RCC 7860 (cell line): ENCODE data around the gene OXGR1.
"Not testable (repeated sequence)": the region's sequence is repeated elsewhere in the genome, so short reads cannot be mapped to it uniquely, and the experiment has no call there.

Experiments
- DNase-seq: peaks from one replicate; pipeline ENCODE4 v3.0.0-alpha.2; 2015; ENCODE audit warnings: low spot score
- FAIRE-seq: peaks from 2 replicates; lab custom pipeline; 2012; peaks lifted over from hg19 to GRCh38; lab: Jason Lieb, UNC

The OXGR1 gene

GRCh38 chr13:97008643-97009042 is 14.4 kb upstream of the OXGR1 start:
- DNase-seq (no peak), FAIRE-seq (no peak)

DNA sequence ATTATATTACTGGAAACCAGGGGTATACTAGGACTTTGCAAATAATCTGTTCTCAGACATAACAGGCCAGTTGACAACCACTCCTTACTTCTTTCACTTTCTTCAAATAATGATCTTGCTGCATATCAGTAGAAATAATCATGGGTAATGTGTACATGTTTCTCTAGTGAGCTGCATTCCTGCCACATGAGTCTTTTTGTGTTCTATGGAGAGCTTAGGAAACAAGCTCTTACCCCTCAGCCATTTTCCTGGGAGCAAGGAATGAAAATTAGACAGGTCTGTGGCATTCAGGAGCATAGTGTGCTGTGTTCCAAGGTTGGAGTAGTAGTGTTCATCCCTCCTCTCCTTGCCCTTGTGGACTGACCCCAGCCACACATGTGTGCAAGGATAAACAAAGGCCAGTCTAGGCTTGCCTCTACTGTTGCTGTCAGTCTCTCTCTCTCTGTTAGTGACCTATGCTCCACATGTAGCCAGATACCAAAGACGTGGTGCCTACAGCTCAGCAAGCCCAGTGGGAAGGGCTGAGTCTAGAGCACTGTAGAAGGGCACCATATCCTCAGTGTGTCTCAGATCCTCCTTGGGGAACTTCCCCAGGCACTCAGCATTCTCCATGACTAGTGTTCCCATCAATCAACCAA is 11.5 kb upstream of the OXGR1 start:
- FAIRE-seq (no peak), DNase-seq (no peak)

DNA sequence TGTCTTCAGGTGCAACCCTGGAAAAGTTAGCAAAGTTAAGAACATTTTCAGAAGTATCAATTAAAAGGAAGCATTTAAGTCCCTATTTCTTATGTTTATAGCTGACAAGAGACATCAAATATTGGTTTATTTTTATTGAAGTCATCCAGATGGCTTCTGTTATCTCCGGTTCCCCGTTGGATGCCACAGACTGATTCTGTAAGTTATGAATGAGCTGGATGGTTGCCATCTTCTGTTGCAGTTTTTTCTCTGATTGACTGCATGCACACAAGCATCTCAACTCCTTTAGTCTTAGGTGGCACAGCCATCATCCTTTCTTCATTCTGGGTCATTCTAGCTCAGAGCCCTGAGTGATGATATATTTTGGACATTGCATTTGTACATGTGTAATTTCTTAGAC is 10.6 kb upstream of the OXGR1 start:
- FAIRE-seq (no peak), DNase-seq (no peak)

DNA sequence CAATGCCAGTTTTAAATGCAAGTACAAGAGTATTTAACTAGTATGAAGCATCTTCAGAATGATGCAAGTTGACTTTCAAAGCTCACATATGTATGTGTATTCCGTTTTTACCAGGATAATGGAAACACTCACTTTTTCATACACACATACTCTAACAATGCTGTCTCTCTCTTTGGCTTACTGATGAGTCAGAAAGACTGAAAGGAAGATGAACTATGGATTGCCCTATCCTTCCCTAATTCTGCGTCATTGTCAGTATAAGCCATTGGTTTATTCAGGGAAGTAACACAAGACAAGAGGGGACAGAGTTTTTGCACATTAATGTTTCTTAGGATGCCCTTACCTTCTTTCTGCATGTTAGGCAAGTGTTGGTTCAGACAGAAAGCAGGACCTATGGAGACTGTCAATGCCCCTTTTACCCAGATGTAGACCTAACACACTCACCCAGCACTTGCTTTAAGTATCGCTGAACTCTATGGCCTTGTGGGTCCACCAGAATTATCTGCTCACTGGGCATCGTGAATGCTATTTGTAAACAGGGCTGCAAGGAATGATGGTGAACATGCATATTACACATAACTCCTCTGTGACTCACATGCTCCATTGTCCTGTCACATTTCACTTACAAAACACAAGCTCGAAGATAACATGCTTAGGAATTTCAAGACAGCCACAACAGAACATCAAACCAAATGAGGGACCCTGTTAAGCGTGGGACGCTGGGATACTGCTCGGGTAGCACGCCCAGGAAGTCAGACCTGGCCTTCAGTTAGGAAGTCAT is 10.0 kb upstream of the OXGR1 start:
- FAIRE-seq (no peak), DNase-seq (no peak)

DNA sequence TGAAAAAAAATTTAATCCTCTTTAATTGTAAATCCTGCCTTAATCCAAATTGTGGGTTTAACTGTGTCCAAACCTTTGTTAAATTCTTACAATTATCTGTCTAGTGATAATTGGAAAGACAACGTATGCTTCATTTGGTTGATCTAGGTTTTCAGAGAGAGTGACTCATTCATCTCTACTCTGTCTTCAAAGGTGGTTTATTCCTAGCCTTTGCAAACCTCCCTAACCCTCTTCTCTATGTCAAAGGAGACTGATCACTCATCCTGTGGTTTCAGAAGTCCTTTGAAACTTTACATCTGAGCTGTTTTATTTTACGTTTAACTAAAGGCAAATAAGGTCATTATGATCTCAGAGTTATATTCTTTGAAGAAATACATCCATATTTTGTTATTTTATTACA is 8.8 kb upstream of the OXGR1 start:
- FAIRE-seq (no peak), DNase-seq (peak; percentile 5)

DNA sequence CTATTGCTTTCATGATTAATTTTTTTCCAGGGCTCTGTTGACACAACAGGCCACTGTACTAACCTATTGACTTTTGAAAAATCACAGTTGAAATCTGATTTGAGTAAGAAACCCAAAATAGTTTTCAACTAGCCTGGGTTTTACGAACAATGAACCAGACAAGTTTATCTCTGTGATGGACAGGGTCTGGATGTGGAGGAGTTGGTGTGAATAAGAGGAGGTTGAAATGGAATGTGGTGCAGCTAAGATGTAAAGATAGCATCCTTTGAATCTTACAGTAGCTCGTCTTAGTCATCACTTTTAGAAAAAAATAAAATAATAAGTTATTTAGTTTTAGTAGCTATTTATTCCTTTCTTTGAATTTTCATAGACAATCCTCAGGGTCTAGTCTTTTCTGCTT is 8.3 kb upstream of the OXGR1 start:
- no peak for FAIRE-seq

GRCh38 chr13:97001636-97002035 is 7.4 kb upstream of the OXGR1 start:
- DNase-seq = no peak
- FAIRE-seq = no peak

More for the DNA sequence above, 8.3 kb upstream of the OXGR1 start:
- DNase-seq = no peak

- DNase-seq (no peak), FAIRE-seq (no peak)
Observed at GRCh38 chr13:97000295-97000925, 6.1 kb upstream of the OXGR1 start.

- FAIRE-seq = no peak
- DNase-seq = no peak
Observed at GRCh38 chr13:96999091-96999490, 4.8 kb upstream of the OXGR1 start.

GRCh38 chr13:96998051-96998450 is 3.8 kb upstream of the OXGR1 start:
- DNase-seq (no peak), FAIRE-seq (no peak)

DNA sequence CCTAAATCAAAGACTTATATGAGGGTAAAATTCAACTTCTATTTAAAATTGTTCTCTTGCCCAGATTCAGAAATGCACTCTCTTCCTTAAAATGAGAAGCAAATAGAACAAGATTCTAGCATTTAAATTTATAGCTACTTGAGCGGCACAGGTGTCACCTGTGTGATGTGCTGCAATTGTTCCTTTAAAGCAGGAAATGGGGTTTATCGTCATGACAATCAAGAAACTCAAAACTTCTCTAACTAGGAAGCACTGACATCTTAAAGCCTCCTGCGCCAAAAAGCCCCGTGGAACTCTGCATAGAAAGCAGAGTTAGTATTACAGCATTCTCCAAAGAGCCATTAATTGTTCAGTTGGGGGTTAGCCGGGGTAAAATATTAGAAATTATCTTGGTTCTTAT is 2.6 kb upstream of the OXGR1 start:
- DNase-seq (no peak), FAIRE-seq (no peak)

- DNase-seq (no peak), FAIRE-seq (no peak)
Observed at GRCh38 chr13:96996107-96996506, 1.8 kb upstream of the OXGR1 start.

DNA sequence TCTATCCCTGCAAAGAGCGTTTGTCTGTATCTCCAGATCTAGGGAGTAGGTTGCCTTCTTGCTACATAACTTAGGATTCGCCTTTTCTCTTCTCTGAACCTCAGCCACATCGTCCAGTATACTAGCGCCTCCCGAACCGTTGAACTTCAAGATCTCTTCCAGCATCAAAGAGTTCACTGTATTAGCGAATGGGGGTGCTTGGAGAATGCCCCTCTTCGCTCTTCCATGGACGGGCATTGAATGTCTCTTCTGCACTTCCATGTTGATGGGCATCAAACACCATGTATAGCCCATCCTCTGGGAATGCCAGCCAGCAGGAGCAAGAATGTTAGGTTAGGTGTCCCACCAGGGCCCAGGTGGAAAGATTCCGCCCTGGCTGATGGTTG is 575 bp upstream of the OXGR1 start:
- FAIRE-seq = no peak

GRCh38 chr13:96993634-96994016 is 651 bp downstream of the OXGR1 start:
- DNase-seq (no peak), FAIRE-seq (no peak)

More for the DNA sequence above, 575 bp upstream of the OXGR1 start:
- no peak for DNase-seq

GRCh38 chr13:96992633-96993032 is 1.6 kb downstream of the OXGR1 start:
- DNase-seq = no peak
- no peak for FAIRE-seq

DNA sequence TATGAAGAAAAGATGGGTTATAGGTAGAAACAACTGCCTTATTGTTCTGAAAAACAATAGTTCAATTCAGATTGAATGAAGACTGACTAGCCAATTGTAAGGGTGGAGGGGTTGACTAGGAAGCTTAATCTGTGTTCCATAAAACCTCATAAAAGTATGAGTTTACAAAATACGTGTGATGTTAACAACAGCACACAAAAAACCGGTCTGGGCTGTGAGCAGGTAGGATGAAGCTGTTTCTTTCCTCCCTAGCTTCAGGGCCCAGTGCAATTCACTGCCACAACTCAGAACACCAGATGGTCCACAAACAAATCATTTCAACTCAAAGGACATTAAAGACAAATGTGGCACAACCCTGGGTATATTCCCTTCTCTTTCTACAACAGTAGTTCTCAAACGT is 3.2 kb downstream of the OXGR1 start:
- DNase-seq (no peak), FAIRE-seq (no peak)

DNA sequence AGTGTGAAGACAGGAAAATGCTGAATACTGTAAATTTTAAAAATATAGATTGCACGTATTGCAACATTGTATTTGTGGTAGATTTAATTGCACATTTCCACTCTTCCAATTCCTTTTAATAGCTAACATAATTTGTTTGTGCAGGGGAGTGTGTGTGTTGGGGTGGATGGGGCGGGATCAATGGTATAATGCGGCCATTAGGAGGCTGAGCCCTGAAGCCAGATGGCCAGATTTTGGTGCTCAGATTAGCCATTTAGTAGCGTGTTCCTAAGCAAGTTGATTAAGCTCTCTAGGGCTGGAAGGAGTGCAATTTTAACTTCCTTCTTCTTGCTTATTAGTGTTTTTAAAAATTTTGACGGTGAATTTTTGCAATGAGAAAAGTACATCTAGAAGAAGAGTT is 5.8 kb downstream of the OXGR1 start:
- DNase-seq = no peak

GRCh38 chr13:96984051-96984508 is 10.2 kb downstream of the OXGR1 start:
- no peak for DNase-seq
- FAIRE-seq = no peak

More for the DNA sequence above, 5.8 kb downstream of the OXGR1 start:
- FAIRE-seq = no peak

- FAIRE-seq = no peak
- DNase-seq = no peak
Observed at GRCh38 chr13:96982672-96983071, 11.6 kb downstream of the OXGR1 start.

DNA sequence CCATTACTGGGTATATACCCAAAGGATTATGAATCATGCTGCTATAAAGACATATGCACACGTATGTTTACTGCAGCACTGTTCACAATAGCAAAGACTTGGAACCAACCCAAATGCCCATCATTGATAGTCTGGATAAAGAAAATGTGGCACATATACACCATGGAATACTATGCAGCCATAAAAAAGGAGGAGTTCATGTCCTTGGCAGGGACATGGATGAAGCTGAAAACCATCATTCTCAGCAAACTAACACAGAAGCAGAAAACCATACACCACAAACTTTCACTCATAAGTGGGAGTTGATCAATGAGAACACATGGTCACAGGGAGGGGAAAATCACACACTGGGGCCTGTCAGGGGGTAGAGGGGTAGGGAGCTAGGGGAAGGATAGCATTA is 14.4 kb downstream of the OXGR1 start:
- not testable (repeated sequence) for DNase-seq, FAIRE-seq

DNA sequence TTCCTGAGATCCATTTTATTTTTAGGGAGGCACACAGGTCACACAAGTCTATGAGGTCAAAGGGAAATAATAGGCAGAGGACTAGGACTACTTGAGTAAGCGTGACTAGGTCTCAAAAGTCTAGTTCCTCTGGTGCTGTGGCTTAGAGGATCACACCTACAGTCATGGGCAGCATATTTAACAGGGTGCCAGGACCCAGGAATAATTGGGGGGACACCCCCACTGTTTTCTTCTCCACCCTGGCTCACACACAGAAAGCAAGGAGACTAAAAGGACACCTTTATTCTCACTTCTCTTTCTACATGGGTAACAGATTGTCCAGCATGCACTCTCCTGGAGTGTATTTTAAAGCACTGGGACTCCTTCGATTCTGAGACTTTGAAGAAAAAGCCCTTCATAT is 26.2 kb downstream of the OXGR1 start:
- DNase-seq (no peak), FAIRE-seq (no peak)

DNA sequence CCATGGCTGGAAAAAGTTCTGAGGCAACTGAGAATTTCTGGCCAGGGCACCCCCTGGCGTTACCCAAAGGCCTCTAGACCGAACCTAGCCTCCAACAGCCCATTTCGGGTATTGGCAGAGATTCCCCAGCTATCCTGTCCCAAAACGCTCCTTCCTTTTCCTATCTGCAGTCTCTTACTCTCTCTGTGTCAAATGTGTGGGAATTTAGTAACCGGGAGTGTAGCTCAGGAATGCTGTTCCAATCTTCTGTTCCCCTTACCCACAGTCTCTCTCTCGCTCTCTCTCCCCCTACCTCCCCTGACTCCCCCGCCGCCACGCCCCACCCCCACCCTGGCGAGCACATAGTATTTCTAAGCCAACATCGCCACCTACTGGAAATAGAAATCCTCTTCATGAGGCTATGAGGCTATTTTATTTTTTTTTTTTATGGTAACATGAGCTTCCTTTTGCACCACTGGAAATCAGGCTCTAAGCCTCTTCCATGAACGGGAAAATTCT is 27.0 kb downstream of the OXGR1 start:
- FAIRE-seq (no peak), DNase-seq (no peak)
